ENCODE data around the gene CNKSR3. TPM values are rescaled to one million over a fixed set of nuclear protein-coding genes. Genes with fewer than 3 reads are reported as not detected.

Gene CNKSR3
- total and polyA plus RNA-seq, 3 experiments from 2014 or later: 0.50 to 0.62 TPM; not detected in 1

- no peak overlapping the region for H3K27ac Mint-ChIP-seq
- ChIA-PET CTCF (no interaction called here), POLR2A (no interaction called here)
- Histone ChIP-seq H3K4me1 (ENCODE audit: insufficient read depth, low read length) (no peaks in the 10 kb centered on the region), H3K27ac (ENCODE audit: low read depth, low read length) (no peak overlapping the region), H3K27me3 (ENCODE audit: insufficient read depth, low read length, poor library complexity, severe bottlenecking) (no peaks in the 10 kb centered on the region), H3K9me3 (ENCODE audit: low read length) (no peaks in the 10 kb centered on the region), H3K36me3 (ENCODE audit: insufficient read depth, low read length) (no peaks in the 10 kb centered on the region), H3K4me3 (ENCODE audit: low read length) (no peak overlapping the region)
- H3K4me1 Mint-ChIP-seq: no peaks in the 10 kb centered on the region
- peaks cover 0 to 10% (median 2%) of the 10 kb centered on the region in 3 donors for H3K36me3 Mint-ChIP-seq
- H3K27me3 Mint-ChIP-seq: peaks cover 11 to 44% of the 10 kb centered on the region in 2 donors
- H3K9me3 Mint-ChIP-seq: peaks cover 0 to 11% (median 5%) of the 10 kb centered on the region in 5 donors
- H3K4me3 Mint-ChIP-seq: no peak overlapping the region
- DNase-seq: no peak
These were observed 121.7 kb downstream of the CNKSR3 start for GRCh38 chr6:154388803-154389202.

- H3K36me3 ChIP-seq (ENCODE audit: insufficient read depth, low read length): no peaks in the 10 kb centered on the region
- H3K9me3 ChIP-seq (ENCODE audit: low read length): no peaks in the 10 kb centered on the region
- ChIA-PET POLR2A (no interaction called here), CTCF (no interaction called here)
- Mint-ChIP-seq H3K36me3 (peaks cover 0 to 10% (median 2%) of the 10 kb centered on the region in 3 donors), H3K27ac (no peak overlapping the region), H3K9me3 (peaks cover 0 to 11% (median 8%) of the 10 kb centered on the region in 5 donors), H3K4me1 (no peaks in the 10 kb centered on the region), H3K27me3 (peaks cover 11 to 35% of the 10 kb centered on the region in 2 donors), H3K4me3 (no peak overlapping the region)
- H3K27me3 ChIP-seq (ENCODE audit: insufficient read depth, low read length, poor library complexity, severe bottlenecking): no peaks in the 10 kb centered on the region
- H3K4me3 ChIP-seq (ENCODE audit: low read length): no peak overlapping the region
- H3K4me1 ChIP-seq (ENCODE audit: insufficient read depth, low read length): no peaks in the 10 kb centered on the region
- H3K27ac ChIP-seq (ENCODE audit: low read depth, low read length): no peak overlapping the region
- DNase-seq: no peak
These were observed 123.4 kb downstream of the CNKSR3 start for GRCh38 chr6:154386848-154387717.

GRCh38 chr6:154384191-154384590 is 126.3 kb downstream of the CNKSR3 start:
- Mint-ChIP-seq H3K4me3 (no peak overlapping the region), H3K4me1 (no peaks in the 10 kb centered on the region), H3K27ac (no peak overlapping the region), H3K9me3 (peaks cover 0 to 7% (median 4%) of the 10 kb centered on the region in 5 donors), H3K36me3 (peaks cover 0 to 2% (median 0%) of the 10 kb centered on the region in 3 donors), H3K27me3 (peaks cover 4 to 30% of the 10 kb centered on the region in 2 donors)
- Histone ChIP-seq H3K4me1 (ENCODE audit: insufficient read depth, low read length) (no peaks in the 10 kb centered on the region), H3K4me3 (ENCODE audit: low read length) (no peak overlapping the region), H3K27me3 (ENCODE audit: insufficient read depth, low read length, poor library complexity, severe bottlenecking) (no peaks in the 10 kb centered on the region), H3K9me3 (ENCODE audit: low read length) (no peaks in the 10 kb centered on the region), H3K36me3 (ENCODE audit: insufficient read depth, low read length) (no peaks in the 10 kb centered on the region), H3K27ac (ENCODE audit: low read depth, low read length) (no peak overlapping the region)
- ChIA-PET POLR2A (no interaction called here), CTCF (no interaction called here)
- no peak for DNase-seq

GRCh38 chr6:154383273-154383672 is 127.2 kb downstream of the CNKSR3 start:
- no peaks in the 10 kb centered on the region for H3K36me3 Mint-ChIP-seq
- no peak overlapping the region for H3K27ac ChIP-seq (ENCODE audit: low read depth, low read length)
- no peak overlapping the region for H3K27ac Mint-ChIP-seq
- H3K4me3 ChIP-seq (ENCODE audit: low read length): no peak overlapping the region
- H3K27me3 ChIP-seq (ENCODE audit: insufficient read depth, low read length, poor library complexity, severe bottlenecking): no peaks in the 10 kb centered on the region
- no peak for DNase-seq
- no peaks in the 10 kb centered on the region for H3K9me3 ChIP-seq (ENCODE audit: low read length)
- H3K4me1 ChIP-seq (ENCODE audit: insufficient read depth, low read length): no peaks in the 10 kb centered on the region
- peaks cover 0 to 5% (median 0%) of the 10 kb centered on the region in 5 donors for H3K9me3 Mint-ChIP-seq
- no peaks in the 10 kb centered on the region for H3K4me1 Mint-ChIP-seq
- CTCF ChIA-PET: no interaction called here
- peaks cover 4 to 26% of the 10 kb centered on the region in 2 donors for H3K27me3 Mint-ChIP-seq
- H3K4me3 Mint-ChIP-seq: no peak overlapping the region
- H3K36me3 ChIP-seq (ENCODE audit: insufficient read depth, low read length): no peaks in the 10 kb centered on the region
- POLR2A ChIA-PET: no interaction called here

GRCh38 chr6:154382740-154383139 is 127.7 kb downstream of the CNKSR3 start:
- Histone ChIP-seq H3K36me3 (ENCODE audit: insufficient read depth, low read length) (no peaks in the 10 kb centered on the region), H3K27ac (ENCODE audit: low read depth, low read length) (no peak overlapping the region), H3K4me3 (ENCODE audit: low read length) (no peak overlapping the region), H3K9me3 (ENCODE audit: low read length) (no peaks in the 10 kb centered on the region), H3K4me1 (ENCODE audit: insufficient read depth, low read length) (no peaks in the 10 kb centered on the region), H3K27me3 (ENCODE audit: insufficient read depth, low read length, poor library complexity, severe bottlenecking) (no peaks in the 10 kb centered on the region)
- no peak for DNase-seq
- Mint-ChIP-seq H3K9me3 (peaks cover 0 to 5% (median 0%) of the 10 kb centered on the region in 5 donors), H3K27ac (no peak overlapping the region), H3K36me3 (no peaks in the 10 kb centered on the region), H3K4me3 (no peak overlapping the region), H3K27me3 (peaks cover 3 to 23% of the 10 kb centered on the region in 2 donors), H3K4me1 (no peaks in the 10 kb centered on the region)
- ChIA-PET CTCF (no interaction called here), POLR2A (no interaction called here)

- ChIA-PET POLR2A (no interaction called here), CTCF (no interaction called here)
- H3K27me3 Mint-ChIP-seq: peaks cover 0 to 18% of the 10 kb centered on the region in 2 donors
- H3K36me3 Mint-ChIP-seq: no peaks in the 10 kb centered on the region
- H3K9me3 Mint-ChIP-seq: peaks cover 0 to 5% (median 0%) of the 10 kb centered on the region in 5 donors
- H3K4me1 ChIP-seq (ENCODE audit: insufficient read depth, low read length): no peaks in the 10 kb centered on the region
- H3K4me3 Mint-ChIP-seq: no peak overlapping the region
- DNase-seq: no peak
- no peak overlapping the region for H3K27ac Mint-ChIP-seq
- H3K4me1 Mint-ChIP-seq: no peaks in the 10 kb centered on the region
- H3K9me3 ChIP-seq (ENCODE audit: low read length): no peaks in the 10 kb centered on the region
- H3K36me3 ChIP-seq (ENCODE audit: insufficient read depth, low read length): no peaks in the 10 kb centered on the region
- no peak overlapping the region for H3K27ac ChIP-seq (ENCODE audit: low read depth, low read length)
- no peaks in the 10 kb centered on the region for H3K27me3 ChIP-seq (ENCODE audit: insufficient read depth, low read length, poor library complexity, severe bottlenecking)
- no peak overlapping the region for H3K4me3 ChIP-seq (ENCODE audit: low read length)
These were observed 128.9 kb downstream of the CNKSR3 start for GRCh38 chr6:154381548-154381947.

- H3K27ac Mint-ChIP-seq: no peak overlapping the region
- H3K27me3 Mint-ChIP-seq: peaks cover 0 to 16% of the 10 kb centered on the region in 2 donors
- peaks cover 0 to 5% (median 0%) of the 10 kb centered on the region in 5 donors for H3K9me3 Mint-ChIP-seq
- H3K4me1 Mint-ChIP-seq: no peaks in the 10 kb centered on the region
- Histone ChIP-seq H3K27me3 (ENCODE audit: insufficient read depth, low read length, poor library complexity, severe bottlenecking) (no peaks in the 10 kb centered on the region), H3K27ac (ENCODE audit: low read depth, low read length) (no peak overlapping the region), H3K4me3 (ENCODE audit: low read length) (no peak overlapping the region), H3K9me3 (ENCODE audit: low read length) (no peaks in the 10 kb centered on the region), H3K36me3 (ENCODE audit: insufficient read depth, low read length) (no peaks in the 10 kb centered on the region), H3K4me1 (ENCODE audit: insufficient read depth, low read length) (no peaks in the 10 kb centered on the region)
- no peak for DNase-seq
- H3K4me3 Mint-ChIP-seq: no peak overlapping the region
- H3K36me3 Mint-ChIP-seq: no peaks in the 10 kb centered on the region
- ChIA-PET CTCF (no interaction called here), POLR2A (no interaction called here)
These were observed 129.7 kb downstream of the CNKSR3 start for GRCh38 chr6:154380741-154381140.

GRCh38 chr6:154379585-154379984 is 130.9 kb downstream of the CNKSR3 start:
- no peak overlapping the region for H3K27ac Mint-ChIP-seq
- CTCF ChIA-PET: no interaction called here
- H3K27me3 ChIP-seq (ENCODE audit: insufficient read depth, low read length, poor library complexity, severe bottlenecking): no peaks in the 10 kb centered on the region

More at GRCh38 chr6:154379585-154379984, 130.9 kb downstream of the CNKSR3 start:
- POLR2A ChIA-PET: no interaction called here
- Mint-ChIP-seq H3K4me1 (no peaks in the 10 kb centered on the region), H3K36me3 (no peaks in the 10 kb centered on the region), H3K4me3 (no peak overlapping the region), H3K27me3 (peaks cover 0 to 10% of the 10 kb centered on the region in 2 donors), H3K9me3 (peaks cover 0 to 5% (median 0%) of the 10 kb centered on the region in 5 donors)
- no peak for DNase-seq
- Histone ChIP-seq H3K36me3 (ENCODE audit: insufficient read depth, low read length) (no peaks in the 10 kb centered on the region), H3K4me3 (ENCODE audit: low read length) (no peak overlapping the region), H3K27ac (ENCODE audit: low read depth, low read length) (no peak overlapping the region), H3K9me3 (ENCODE audit: low read length) (no peaks in the 10 kb centered on the region), H3K4me1 (ENCODE audit: insufficient read depth, low read length) (no peaks in the 10 kb centered on the region)

Measured in CD8-positive, alpha-beta memory T cell (primary cell).